Skeletal muscle satellite cell (primary cell): ENCODE data around the gene YIF1A.
A peak's percentile ranks its signal among the peaks of the same experiment; 100 is the strongest.

Experiments used
- H3K27me3 ChIP-seq: 2 replicates; pipeline ENCODE4 v1.7.0; 2013; ENCODE audit warnings: low read length; ENCODE audit not compliant: control insufficient read depth, insufficient read depth
- H3K36me3 ChIP-seq: 2 replicates; pipeline ENCODE4 v1.7.0; 2013; ENCODE audit warnings: mild to moderate bottlenecking, control low read depth, low read length; ENCODE audit not compliant: insufficient read depth
- H3K4me1 ChIP-seq: 2 replicates; pipeline ENCODE4 v1.7.0; 2013; ENCODE audit warnings: low read length; ENCODE audit not compliant: control insufficient read depth, insufficient read depth
- H3K4me2 ChIP-seq: 2 replicates; pipeline ENCODE4 v1.7.0; 2013; ENCODE audit warnings: mild to moderate bottlenecking, low read length
- H3K4me3 ChIP-seq: 2 replicates; pipeline ENCODE4 v1.7.0; 2013; ENCODE audit warnings: low read length
- H3K9ac ChIP-seq: 2 replicates; pipeline ENCODE4 v1.7.0; 2013; ENCODE audit warnings: mild to moderate bottlenecking, low read depth, low read length, moderate library complexity
- H3K9me3 ChIP-seq: replicated peaks from 2 replicates; pipeline ENCODE4 v1.7.0; 2013; ENCODE audit warnings: mild to moderate bottlenecking, control low read depth, low read length

Gene YIF1A

GRCh38 chr11:66287889-66288670, 863 bp downstream of the YIF1A start:
- peak overlapping the region; percentile 96 for H3K9ac ChIP-seq
- peaks cover 15% of the 10 kb centered on the region for H3K4me1 ChIP-seq
- no peaks in the 10 kb centered on the region for H3K9me3 ChIP-seq
- peak overlapping the region; percentile 72 for H3K4me3 ChIP-seq
- peaks cover 33% of the 10 kb centered on the region for H3K36me3 ChIP-seq
- H3K27me3 ChIP-seq = peaks cover 22% of the 10 kb centered on the region
- peak overlapping the region; percentile 97 for H3K4me2 ChIP-seq

GRCh38 chr11:66287211-66287888, 1.6 kb downstream of the YIF1A start:
- peaks cover 33% of the 10 kb centered on the region for H3K36me3 ChIP-seq
- peak overlapping the region; percentile 72 for H3K4me3 ChIP-seq
- peaks cover 19% of the 10 kb centered on the region for H3K4me1 ChIP-seq
- peak overlapping the region; percentile 96 for H3K9ac ChIP-seq
- H3K4me2 ChIP-seq = peak overlapping the region; percentile 97
- H3K9me3 ChIP-seq = no peaks in the 10 kb centered on the region
- H3K27me3 ChIP-seq = peaks cover 15% of the 10 kb centered on the region

- H3K4me3 ChIP-seq = no peak overlapping the region
- no peak overlapping the region for H3K9ac ChIP-seq
- peaks cover 19% of the 10 kb centered on the region for H3K4me1 ChIP-seq
- no peaks in the 10 kb centered on the region for H3K9me3 ChIP-seq
- peaks cover 9% of the 10 kb centered on the region for H3K27me3 ChIP-seq
- peaks cover 33% of the 10 kb centered on the region for H3K36me3 ChIP-seq
- H3K4me2 ChIP-seq = peak overlapping the region; percentile 97
Measured at GRCh38 chr11:66286699-66287098, 2.2 kb downstream of the YIF1A start.

- Histone ChIP-seq H3K27me3 (no peaks in the 10 kb centered on the region), H3K9me3 (no peaks in the 10 kb centered on the region), H3K4me3 (no peak overlapping the region), H3K4me1 (peaks cover 29% of the 10 kb centered on the region), H3K4me2 (no peak overlapping the region), H3K36me3 (peaks cover 33% of the 10 kb centered on the region), H3K9ac (no peak overlapping the region)
Measured at GRCh38 chr11:66285250-66285947, 3.5 kb downstream of the YIF1A start.

GRCh38 chr11:66284526-66285078, 4.3 kb downstream of the YIF1A start:
- H3K4me3 ChIP-seq = no peak overlapping the region
- H3K4me1 ChIP-seq = peaks cover 27% of the 10 kb centered on the region
- H3K4me2 ChIP-seq = no peak overlapping the region
- H3K9ac ChIP-seq = no peak overlapping the region
- no peaks in the 10 kb centered on the region for H3K9me3 ChIP-seq
- no peaks in the 10 kb centered on the region for H3K27me3 ChIP-seq
- H3K36me3 ChIP-seq = peaks cover 33% of the 10 kb centered on the region

- Histone ChIP-seq H3K4me3 (no peak overlapping the region), H3K4me2 (no peak overlapping the region), H3K27me3 (no peaks in the 10 kb centered on the region), H3K9ac (no peak overlapping the region), H3K9me3 (no peaks in the 10 kb centered on the region), H3K4me1 (peaks cover 26% of the 10 kb centered on the region), H3K36me3 (peaks cover 33% of the 10 kb centered on the region)
Measured at GRCh38 chr11:66283461-66284105, 5.4 kb downstream of the YIF1A start.

- no peak overlapping the region for H3K9ac ChIP-seq
- no peak overlapping the region for H3K4me2 ChIP-seq
- no peak overlapping the region for H3K4me3 ChIP-seq
- peaks cover 24% of the 10 kb centered on the region for H3K4me1 ChIP-seq
- H3K9me3 ChIP-seq = no peaks in the 10 kb centered on the region
- peaks cover 33% of the 10 kb centered on the region for H3K36me3 ChIP-seq
- no peaks in the 10 kb centered on the region for H3K27me3 ChIP-seq
Measured at GRCh38 chr11:66282468-66283455, 6.2 kb downstream of the YIF1A start.

- Histone ChIP-seq H3K9ac (no peak overlapping the region), H3K27me3 (no peaks in the 10 kb centered on the region), H3K4me3 (no peak overlapping the region), H3K36me3 (peaks cover 30% of the 10 kb centered on the region), H3K4me1 (peaks cover 23% of the 10 kb centered on the region), H3K9me3 (no peaks in the 10 kb centered on the region), H3K4me2 (no peak overlapping the region)
Measured at GRCh38 chr11:66281776-66282467, 7.0 kb downstream of the YIF1A start.

GRCh38 chr11:66281001-66281400, 7.9 kb downstream of the YIF1A start:
- H3K27me3 ChIP-seq = no peaks in the 10 kb centered on the region
- H3K9me3 ChIP-seq = no peaks in the 10 kb centered on the region
- no peak overlapping the region for H3K4me3 ChIP-seq
- H3K36me3 ChIP-seq = peaks cover 27% of the 10 kb centered on the region
- no peak overlapping the region for H3K4me2 ChIP-seq
- H3K4me1 ChIP-seq = peaks cover 23% of the 10 kb centered on the region
- no peak overlapping the region for H3K9ac ChIP-seq

GRCh38 chr11:66280428-66280827, 8.5 kb downstream of the YIF1A start:
- H3K36me3 ChIP-seq = peaks cover 25% of the 10 kb centered on the region
- no peaks in the 10 kb centered on the region for H3K27me3 ChIP-seq
- H3K4me3 ChIP-seq = no peak overlapping the region
- H3K9ac ChIP-seq = no peak overlapping the region
- H3K9me3 ChIP-seq = no peaks in the 10 kb centered on the region
- no peak overlapping the region for H3K4me2 ChIP-seq
- peaks cover 23% of the 10 kb centered on the region for H3K4me1 ChIP-seq
